H9 (cell line): ENCODE data around the gene SKIC8. TPM values are rescaled to one million over a fixed set of nuclear protein-coding genes. Genes with fewer than 3 reads are reported as not detected.

Experiments used
- DNase-seq: peaks from one replicate; pipeline ENCODE4 v3.0.0-alpha.2; 2017
- H2AFZ ChIP-seq: one replicate; pipeline ENCODE4 v1.6.1; 2013; ENCODE audit warnings: mild to moderate bottlenecking, low read length, control low read depth, moderate library complexity
- H2AK5ac ChIP-seq: 2 replicates; pipeline ENCODE4 v1.6.1; 2013; ENCODE audit warnings: low read length, control low read depth, mixed read lengths; ENCODE audit not compliant: insufficient read length
- H2BK120ac ChIP-seq: one replicate; pipeline ENCODE4 v1.6.1; 2013; ENCODE audit warnings: low read depth, mild to moderate bottlenecking, low read length, control low read depth, inconsistent platforms; ENCODE audit not compliant: poor library complexity, severe bottlenecking
- H2BK12ac ChIP-seq: 2 replicates; pipeline ENCODE4 v1.6.1; 2013; ENCODE audit warnings: low read length, control low read depth, mixed read lengths, low read depth; ENCODE audit not compliant: insufficient read length
- H2BK15ac ChIP-seq: 2 replicates; pipeline ENCODE4 v1.6.1; 2013; ENCODE audit warnings: low read depth, low read length, control low read depth
- H2BK20ac ChIP-seq: one replicate; pipeline ENCODE4 v1.6.1; 2013; ENCODE audit warnings: low read depth, mild to moderate bottlenecking, low read length, control low read depth, inconsistent platforms; ENCODE audit not compliant: poor library complexity, severe bottlenecking
- H2BK5ac ChIP-seq: 2 replicates; pipeline ENCODE4 v1.6.1; 2013; ENCODE audit warnings: low read length, control low read depth, mixed read lengths; ENCODE audit not compliant: insufficient read length
- H3K14ac ChIP-seq: 2 replicates; pipeline ENCODE4 v1.6.1; 2013; ENCODE audit warnings: low read length, control low read depth; ENCODE audit not compliant: insufficient read depth
- H3K18ac ChIP-seq: 2 replicates; pipeline ENCODE4 v1.6.1; 2013; ENCODE audit warnings: low read depth, mild to moderate bottlenecking, mixed read lengths, low read length, control low read depth; ENCODE audit not compliant: insufficient read length
- H3K23ac ChIP-seq: 2 replicates; pipeline ENCODE4 v1.6.1; 2013; ENCODE audit warnings: low read length, control low read depth, mixed read lengths, low read depth; ENCODE audit not compliant: insufficient read length
- H3K23me2 ChIP-seq: 2 replicates; pipeline ENCODE4 v1.6.1; 2013; ENCODE audit warnings: low read depth, mild to moderate bottlenecking, mixed read lengths, low read length, control low read depth; ENCODE audit not compliant: insufficient read length, poor library complexity, severe bottlenecking
- H3K27ac ChIP-seq: 2 replicates; pipeline ENCODE4 v1.5.1; 2013; ENCODE audit warnings: low read length, control low read depth, mixed read lengths, low read depth; ENCODE audit not compliant: insufficient read length
- H3K27me3 ChIP-seq: 2 replicates; pipeline ENCODE4 v1.6.1; 2013; ENCODE audit warnings: low read length, control low read depth, inconsistent platforms; ENCODE audit not compliant: insufficient read depth
- H3K4ac ChIP-seq: 2 replicates; pipeline ENCODE4 v1.6.1; 2013; ENCODE audit warnings: low read depth, mild to moderate bottlenecking, control low read depth, inconsistent platforms, low read length, moderate library complexity
- H3K4me1 ChIP-seq: 2 replicates; pipeline ENCODE4 v1.6.1; 2013; ENCODE audit warnings: low read length, control low read depth, inconsistent platforms; ENCODE audit not compliant: insufficient read depth
- H3K4me2 ChIP-seq: 2 replicates; pipeline ENCODE4 v1.6.1; 2013; ENCODE audit warnings: low read length, control low read depth, mixed read lengths; ENCODE audit not compliant: insufficient read length, insufficient read depth
- H3K56ac ChIP-seq: 2 replicates; pipeline ENCODE4 v1.6.1; 2013; ENCODE audit warnings: low read depth, mild to moderate bottlenecking, mixed read lengths, low read length, control low read depth; ENCODE audit not compliant: insufficient read length
- H3K79me1 ChIP-seq: 2 replicates; pipeline ENCODE4 v1.6.1; 2013; ENCODE audit warnings: low read depth, mild to moderate bottlenecking, moderate library complexity, low read length, control low read depth, inconsistent platforms; ENCODE audit not compliant: insufficient read depth, poor library complexity, severe bottlenecking
- H3K79me2 ChIP-seq: 2 replicates; pipeline ENCODE4 v1.6.1; 2013; ENCODE audit warnings: low read length, control low read depth, inconsistent platforms; ENCODE audit not compliant: insufficient read depth
- H3K9ac ChIP-seq: 2 replicates; pipeline ENCODE4 v1.6.1; 2013; ENCODE audit warnings: low read length, control low read depth, mixed read lengths; ENCODE audit not compliant: insufficient read length; ENCODE audit errors: extremely low read depth
- H3K9me3 ChIP-seq: one replicate; pipeline ENCODE4 v1.6.1; 2013; ENCODE audit warnings: low read depth, low read length, inconsistent platforms; ENCODE audit not compliant: control insufficient read depth
- H3T11ph ChIP-seq: one replicate; pipeline ENCODE4 v1.6.1; 2013; ENCODE audit warnings: mild to moderate bottlenecking, low read length, control low read depth, inconsistent platforms
- H4K20me1 ChIP-seq: one replicate; pipeline ENCODE4 v1.6.1; 2013; ENCODE audit not compliant: control insufficient read depth, insufficient read length, insufficient read depth
- H4K5ac ChIP-seq: 2 replicates; pipeline ENCODE4 v1.6.1; 2013; ENCODE audit warnings: low read depth, mild to moderate bottlenecking, mixed read lengths, low read length, control low read depth; ENCODE audit not compliant: insufficient read length
- H4K8ac ChIP-seq: replicated peaks from 2 replicates; pipeline ENCODE4 v1.6.1; 2013; ENCODE audit warnings: low read length, control low read depth, mixed read lengths, low read depth; ENCODE audit not compliant: insufficient read length
- H4K91ac ChIP-seq: 2 replicates; pipeline ENCODE4 v1.6.1; 2013; ENCODE audit warnings: low read depth, mild to moderate bottlenecking, moderate library complexity, mixed read lengths, low read length, control low read depth; ENCODE audit not compliant: insufficient read length
- H3K27ac Mint-ChIP-seq, 3 experiments: 2 replicates in 2 of 3; 3 replicates in 1 of 3; pipeline ENCODE4 v1.8.0; 2020 to 2021; ENCODE audit warnings: mixed read lengths in 3 of 3, mild to moderate bottlenecking in 1 of 3, moderate library complexity in 1 of 3
- H3K27me3 Mint-ChIP-seq: 2 replicates; pipeline ENCODE4 v1.8.0; 2021; ENCODE audit warnings: low read depth, mild to moderate bottlenecking, moderate library complexity, mixed read lengths
- H3K36me3 Mint-ChIP-seq, 3 experiments: 2 replicates in 2 of 3; 3 replicates in 1 of 3; pipeline ENCODE4 v1.8.0; 2020 to 2021; ENCODE audit warnings: low read depth in 3 of 3, mixed read lengths in 3 of 3; ENCODE audit not compliant: insufficient read depth in 1 of 3
- H3K4me1 Mint-ChIP-seq, 2 experiments: 2 replicates each; pipeline ENCODE4 v1.8.0; 2020; ENCODE audit warnings: mixed read lengths in 2 of 2
- H3K4me3 Mint-ChIP-seq, 2 experiments: 2 replicates in 1 of 2; 3 replicates in 1 of 2; pipeline ENCODE4 v1.8.0; 2020 to 2021; ENCODE audit warnings: mild to moderate bottlenecking in 2 of 2, mixed read lengths in 2 of 2, moderate library complexity in 1 of 2
- H3K9me3 Mint-ChIP-seq, 2 experiments: 2 replicates in 1 of 2; 3 replicates in 1 of 2; pipeline ENCODE4 v1.8.0; 2020; ENCODE audit warnings: mild to moderate bottlenecking in 2 of 2, mixed read lengths in 2 of 2, moderate library complexity in 1 of 2
- CTCF ChIP-seq: fragments of 200-600 bp; sonication (generic); conservative IDR thresholded peaks from 3 replicates; pipeline ENCODE4 v1.8.0; 2021; ENCODE audit warnings: antibody characterized with exemption, mild to moderate bottlenecking
- WGBS: extraction: QIAGEN DNeasy Blood & Tissue Kit; methylation state at CpG from one replicate; pipeline ENCODE4 v1.1.7; 2013; ENCODE audit warnings: missing lambda C conversion rate, low lambda C conversion rate, mixed read lengths; ENCODE audit not compliant: insufficient read length; ENCODE audit errors: extremely low coverage; 5-methylcytosine and 5-hydroxymethylcytosine counted together
- total RNA-seq: library from RNA; stranded (reverse); gene quantifications from 2 replicates; pipeline ENCODE4 v1.2.1, GENCODE V29; 2021

SKIC8 gene
- total RNA-seq, 1 experiment from 2014 or later: 45.6 TPM

DNA sequence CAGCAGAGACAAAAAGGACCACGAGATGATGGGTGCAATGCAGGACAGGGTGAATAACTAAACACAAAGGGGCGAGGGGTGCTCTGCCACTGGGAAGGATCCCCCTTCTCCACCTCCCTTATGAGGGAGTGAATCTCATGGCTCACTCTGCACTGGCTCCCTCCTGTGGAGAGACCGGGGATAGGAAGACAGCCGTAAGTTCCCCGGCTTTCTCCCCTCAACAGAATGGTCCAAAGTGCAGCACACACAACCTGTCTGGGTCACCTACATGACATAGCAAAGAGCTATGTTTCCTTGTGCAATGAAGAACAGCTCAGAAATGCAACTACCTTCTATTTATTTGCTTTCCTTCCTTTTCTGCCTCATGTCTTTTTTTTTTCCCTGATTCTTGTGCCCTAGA lies 57.3 kb downstream of the SKIC8 start:
- Histone ChIP-seq H2AK5ac (no peak overlapping the region), H4K5ac (no peak overlapping the region), H3K4ac (no peak overlapping the region), H3K23me2 (no peaks in the 10 kb centered on the region), H3K23ac (no peak overlapping the region), H3K27me3 (no peaks in the 10 kb centered on the region), H2BK12ac (no peak overlapping the region), H3T11ph (no peak overlapping the region), H2BK120ac (no peak overlapping the region), H4K20me1 (no peaks in the 10 kb centered on the region), H3K18ac (no peak overlapping the region), H2BK15ac (no peak overlapping the region), H3K4me1 (no peaks in the 10 kb centered on the region), H3K9ac (no peak overlapping the region), H3K79me1 (no peaks in the 10 kb centered on the region), H3K79me2 (no peaks in the 10 kb centered on the region), H2BK20ac (no peak overlapping the region), H3K4me2 (no peak overlapping the region), H4K8ac (no peak overlapping the region), H2AFZ (no peak overlapping the region), H3K56ac (no peak overlapping the region), H3K14ac (no peak overlapping the region), H4K91ac (no peak overlapping the region), H3K9me3 (no peaks in the 10 kb centered on the region), H3K27ac (no peak overlapping the region), H2BK5ac (no peak overlapping the region)
- DNase-seq: peak; percentile 64
- Mint-ChIP-seq H3K36me3 (peaks cover 0 to 3% (median 0%) of the 10 kb centered on the region in 3 experiments; a peak in 4 of 7 replicates), H3K27ac (no peak overlapping the region), H3K4me1 (peaks cover 19 to 27% of the 10 kb centered on the region in 2 experiments), H3K27me3 (peaks cover 8% of the 10 kb centered on the region), H3K9me3 (peaks cover 3 to 6% of the 10 kb centered on the region in 2 experiments; a peak in 3 of 5 replicates), H3K4me3 (no peak overlapping the region)
- peak; percentile 68 for TF ChIP-seq CTCF
- WGBS: no CpG with 5 or more reads among the region's 5 CpGs
